HL-60 (cell line): ENCODE measurements around the gene LRCOL1.

Experiments
- DNase-seq, 2 experiments: peaks; one replicate each; pipeline ENCODE4 v3.0.0-alpha.2; 2010 to 2020; ENCODE audit warnings: low read depth in 1 of 2, low spot score in 1 of 2
- H3K27ac ChIP-seq: fragments of 250-450 bp; sonication (Bioruptor Pico); replicated peaks from 2 replicates; pipeline ENCODE4 v1.5.1; 2020; ENCODE audit warnings: mild to moderate bottlenecking, moderate library complexity
- H3K27me3 ChIP-seq: fragments of 250-450 bp; sonication (Bioruptor Pico); 2 replicates; pipeline ENCODE4 v1.5.1; 2021; ENCODE audit warnings: mild to moderate bottlenecking, moderate library complexity; ENCODE audit not compliant: insufficient read depth, poor library complexity, severe bottlenecking
- H3K4me3 ChIP-seq: replicated peaks from 2 replicates; pipeline ENCODE4 v1.5.1; 2011; ENCODE audit warnings: mild to moderate bottlenecking, control low read depth, low read length; ENCODE audit not compliant: insufficient read depth
- CTCF ChIP-seq: IDR thresholded peaks from one replicate; pipeline ENCODE4 v1.5.1; 2011; ENCODE audit warnings: low read length, control low read depth, inconsistent platforms; ENCODE audit not compliant: insufficient read depth
- GABPA ChIP-seq: IDR thresholded peaks from 2 replicates; pipeline ENCODE4 v1.6.1; 2012; ENCODE audit warnings: low read depth
- POLR2AphosphoS5 ChIP-seq: IDR thresholded peaks from 2 replicates; pipeline ENCODE4 v1.6.1; 2012; ENCODE audit warnings: low read depth
- REST ChIP-seq: IDR thresholded peaks from 2 replicates; pipeline ENCODE4 v1.6.1; 2012; ENCODE audit warnings: low read depth; ENCODE audit not compliant: insufficient replicate concordance
- SPI1 ChIP-seq: IDR thresholded peaks from 2 replicates; pipeline ENCODE4 v1.6.1; 2012; ENCODE audit warnings: low read depth, mild to moderate bottlenecking, borderline replicate concordance

LRCOL1 gene

GRCh38 chr12:132658149-132658894, 47.9 kb upstream of the LRCOL1 start:
- Histone ChIP-seq H3K27me3 (no peaks in the 10 kb centered on the region), H3K4me3 (no peak overlapping the region), H3K27ac (peak overlapping the region; percentile 41)
- TF ChIP-seq CTCF (no peak), GABPA (no peak), POLR2AphosphoS5 (no peak)
- no peak for DNase-seq

GRCh38 chr12:132657004-132657727, 46.8 kb upstream of the LRCOL1 start:
- H3K27me3 ChIP-seq = no peaks in the 10 kb centered on the region
- H3K27ac ChIP-seq = peak overlapping the region; percentile 41; the same call in 1 of the 2 replicates
- TF ChIP-seq REST = no peak
- TF ChIP-seq GABPA = no peak
- TF ChIP-seq SPI1 = no peak
- no peak for TF ChIP-seq POLR2AphosphoS5
- TF ChIP-seq CTCF = no peak
- DNase-seq = peak; percentile 30 to 84
- no peak overlapping the region for H3K4me3 ChIP-seq

GRCh38 chr12:132653567-132654290, 43.3 kb upstream of the LRCOL1 start:
- Histone ChIP-seq H3K4me3 (no peak overlapping the region), H3K27ac (no peak overlapping the region), H3K27me3 (no peaks in the 10 kb centered on the region)
- no peak for TF ChIP-seq CTCF
- no peak for TF ChIP-seq REST
- no peak for TF ChIP-seq GABPA
- TF ChIP-seq POLR2AphosphoS5 = no peak
- no peak for TF ChIP-seq SPI1
- DNase-seq = no peak
